Upper lobe of left lung (tissue), 6 donors: ENCODE measurements around the gene NRROS. TPM values are rescaled to one million over a fixed set of nuclear protein-coding genes. Genes with fewer than 3 reads are reported as not detected.

Source experiments
- ATAC-seq, 2 donors: fragments of 200-7000 bp; cut with Tn5 transposase; one replicate each; pipeline ENCODE4 v1.9.1; 2022; ENCODE audit warnings: mild to moderate bottlenecking in 2 of 2, moderate library complexity in 2 of 2; ENCODE audit not compliant: low FRiP score in 2 of 2
- DNase-seq, 2 donors: peaks; one replicate each; pipeline ENCODE4 v3.0.0-alpha.2; 2019 to 2020
- H3K27ac ChIP-seq, 4 donors: fragments of 200-600 bp; sonication (generic); one replicate each; pipeline ENCODE4 v1.5.1; 2016 to 2019
- H3K27me3 ChIP-seq, 4 donors: fragments of 200-600 bp; sonication (generic); one replicate each; pipeline ENCODE4 v1.5.1; 2017 to 2019
- H3K36me3 ChIP-seq, 4 donors: fragments of 200-600 bp; sonication (generic); one replicate each; pipeline ENCODE4 v1.5.1; 2016 to 2019
- H3K4me1 ChIP-seq, 4 donors: fragments of 200-600 bp; sonication (generic); one replicate each; pipeline ENCODE4 v1.5.1; 2018 to 2019
- H3K4me3 ChIP-seq, 4 donors: fragments of 200-600 bp; sonication (generic); one replicate each; pipeline ENCODE4 v1.5.1; 2017 to 2019; ENCODE audit warnings: mild to moderate bottlenecking in 2 of 4, moderate library complexity in 1 of 4
- H3K9me3 ChIP-seq, 4 donors: fragments of 200-600 bp; sonication (generic); one replicate each; pipeline ENCODE4 v1.5.1; 2018 to 2019
- EP300 ChIP-seq, 4 donors: sonication (generic); formaldehyde crosslinking; IDR thresholded peaks; one replicate each; pipeline ENCODE4 v1.5.1; 2017; ENCODE audit warnings: antibody characterized with exemption in 4 of 4, control low read depth in 2 of 4
- POLR2A ChIP-seq, 4 donors: fragments of 450-650 bp; IDR thresholded peaks; one replicate each; pipeline ENCODE4 v1.5.1; 2016 to 2017; ENCODE audit warnings: antibody characterized with exemption in 4 of 4, mild to moderate bottlenecking in 2 of 4
- POLR2AphosphoS5 ChIP-seq, 2 donors: sonication (generic); formaldehyde crosslinking; IDR thresholded peaks; one replicate each; pipeline ENCODE4 v1.5.1; 2017; ENCODE audit warnings: antibody characterized with exemption in 2 of 2
- WGBS, 2 donors: methylation state at CpG; one replicate each; pipeline ENCODE4 v1.1.5; 2017 to 2018; 5-methylcytosine and 5-hydroxymethylcytosine counted together
- total RNA-seq, 6 donors: library from RNA; depleted of rRNA in 4 of 6; stranded (reverse); fragments of >200 nt in 4 of 6; gene quantifications; one replicate each; pipeline versions ENCODE4 v1.1.0 to v1.2.1, GENCODE V29; 2016 to 2021
- TF ChIP-seq, protein P1 (sequence below), 6 experiments: fragments of 450-650 bp in 4 of 6; fragments of 200-600 bp in 2 of 6; sonication (generic) in 2 of 6; IDR thresholded peaks; one replicate each; pipeline ENCODE4 v1.5.1; 2016 to 2019; ENCODE audit warnings: antibody characterized with exemption in 6 of 6
- donor health status: DM: no; HTN: no; CAD: no; lungs with moderate emphysema.
- donor health status: DM: no; HTN: yes; CAD: no; lungs with severe emphysema.

NRROS gene
- total RNA-seq, 6 donors from 2014 or later = 6.5 to 23.2 (median 16.4) TPM

DNA sequence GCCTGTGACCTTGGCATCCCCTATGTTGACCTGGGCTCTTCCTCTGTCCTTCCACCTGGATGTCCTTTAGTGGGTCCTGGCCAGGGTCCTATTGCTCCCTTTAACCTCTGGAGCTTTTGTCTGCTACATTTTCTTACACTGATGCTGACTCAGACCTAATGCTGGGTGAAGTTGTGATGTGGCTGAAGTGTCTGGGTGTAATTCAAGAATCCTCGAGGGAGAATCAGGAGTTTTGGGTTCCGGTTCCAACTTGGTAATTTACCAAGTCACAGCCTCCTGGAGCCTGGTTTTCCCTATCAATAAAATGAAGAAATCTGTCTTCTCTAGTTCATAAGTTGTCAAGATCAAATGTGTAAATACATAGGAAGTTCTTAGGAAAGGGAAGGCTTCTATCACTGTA lies 46.9 kb downstream of the NRROS start:
- Histone ChIP-seq H3K27me3 (no peaks in the 10 kb centered on the region), H3K36me3 (no peaks in the 10 kb centered on the region), H3K9me3 (no peaks in the 10 kb centered on the region), H3K27ac (no peak overlapping the region), H3K4me1 (peaks cover 14 to 26% (median 15%) of the 10 kb centered on the region in 4 donors), H3K4me3 (no peak overlapping the region)
- WGBS, 2 donors = 69 to 90% methylated on average over 2 of the region's 2 CpGs
- DNase-seq (no peak), ATAC-seq (no peak)
- TF ChIP-seq POLR2A (IDR thresholded peaks at IDR 0.05) (no peak), POLR2AphosphoS5 (IDR thresholded peaks at IDR 0.05) (no peak)

DNA sequence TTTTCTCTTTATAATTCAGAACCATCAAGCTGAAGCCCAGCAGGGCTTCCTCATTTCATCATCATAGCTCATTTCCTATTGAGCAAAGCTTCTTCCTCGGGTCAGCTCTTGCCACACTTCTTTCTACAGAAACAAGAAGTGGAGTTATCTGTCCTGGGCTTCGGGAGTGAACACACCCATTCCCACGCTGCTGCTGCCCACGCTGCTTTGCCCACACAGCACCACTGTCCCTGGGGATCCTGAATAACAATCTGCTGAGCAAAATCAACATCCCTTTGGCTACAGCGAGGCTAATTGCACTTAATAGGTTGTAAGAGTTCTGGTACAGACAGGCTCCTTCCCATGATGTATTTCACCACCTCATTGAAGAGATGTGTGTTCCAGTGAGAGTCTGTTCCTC lies 48.9 kb downstream of the NRROS start:
- H3K36me3 ChIP-seq = no peaks in the 10 kb centered on the region
- peak overlapping the region in 3 of 4 donors; percentile 52 to 82 (median 64) for H3K27ac ChIP-seq
- 30 to 32% methylated on average over 5 of the region's 5 CpGs for WGBS, 2 donors
- peak; percentile 81 to 89 for ATAC-seq
- no peaks in the 10 kb centered on the region for H3K9me3 ChIP-seq
- peak; percentile 72 to 73 for DNase-seq
- no peak for TF ChIP-seq POLR2A (IDR thresholded peaks at IDR 0.05)
- TF ChIP-seq EP300 (IDR thresholded peaks at IDR 0.05) = peak in 1 of 4 donors; percentile 26
- TF ChIP-seq POLR2AphosphoS5 (IDR thresholded peaks at IDR 0.05) = peak; percentile 52 to 67
- TF ChIP-seq, protein P1, sequence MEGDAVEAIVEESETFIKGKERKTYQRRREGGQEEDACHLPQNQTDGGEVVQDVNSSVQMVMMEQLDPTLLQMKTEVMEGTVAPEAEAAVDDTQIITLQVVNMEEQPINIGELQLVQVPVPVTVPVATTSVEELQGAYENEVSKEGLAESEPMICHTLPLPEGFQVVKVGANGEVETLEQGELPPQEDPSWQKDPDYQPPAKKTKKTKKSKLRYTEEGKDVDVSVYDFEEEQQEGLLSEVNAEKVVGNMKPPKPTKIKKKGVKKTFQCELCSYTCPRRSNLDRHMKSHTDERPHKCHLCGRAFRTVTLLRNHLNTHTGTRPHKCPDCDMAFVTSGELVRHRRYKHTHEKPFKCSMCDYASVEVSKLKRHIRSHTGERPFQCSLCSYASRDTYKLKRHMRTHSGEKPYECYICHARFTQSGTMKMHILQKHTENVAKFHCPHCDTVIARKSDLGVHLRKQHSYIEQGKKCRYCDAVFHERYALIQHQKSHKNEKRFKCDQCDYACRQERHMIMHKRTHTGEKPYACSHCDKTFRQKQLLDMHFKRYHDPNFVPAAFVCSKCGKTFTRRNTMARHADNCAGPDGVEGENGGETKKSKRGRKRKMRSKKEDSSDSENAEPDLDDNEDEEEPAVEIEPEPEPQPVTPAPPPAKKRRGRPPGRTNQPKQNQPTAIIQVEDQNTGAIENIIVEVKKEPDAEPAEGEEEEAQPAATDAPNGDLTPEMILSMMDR (IDR thresholded peaks at IDR 0.05) = no peak
- H3K27me3 ChIP-seq = no peaks in the 10 kb centered on the region
- peaks cover 14 to 26% (median 15%) of the 10 kb centered on the region in 4 donors for H3K4me1 ChIP-seq
- no peak overlapping the region for H3K4me3 ChIP-seq

DNA sequence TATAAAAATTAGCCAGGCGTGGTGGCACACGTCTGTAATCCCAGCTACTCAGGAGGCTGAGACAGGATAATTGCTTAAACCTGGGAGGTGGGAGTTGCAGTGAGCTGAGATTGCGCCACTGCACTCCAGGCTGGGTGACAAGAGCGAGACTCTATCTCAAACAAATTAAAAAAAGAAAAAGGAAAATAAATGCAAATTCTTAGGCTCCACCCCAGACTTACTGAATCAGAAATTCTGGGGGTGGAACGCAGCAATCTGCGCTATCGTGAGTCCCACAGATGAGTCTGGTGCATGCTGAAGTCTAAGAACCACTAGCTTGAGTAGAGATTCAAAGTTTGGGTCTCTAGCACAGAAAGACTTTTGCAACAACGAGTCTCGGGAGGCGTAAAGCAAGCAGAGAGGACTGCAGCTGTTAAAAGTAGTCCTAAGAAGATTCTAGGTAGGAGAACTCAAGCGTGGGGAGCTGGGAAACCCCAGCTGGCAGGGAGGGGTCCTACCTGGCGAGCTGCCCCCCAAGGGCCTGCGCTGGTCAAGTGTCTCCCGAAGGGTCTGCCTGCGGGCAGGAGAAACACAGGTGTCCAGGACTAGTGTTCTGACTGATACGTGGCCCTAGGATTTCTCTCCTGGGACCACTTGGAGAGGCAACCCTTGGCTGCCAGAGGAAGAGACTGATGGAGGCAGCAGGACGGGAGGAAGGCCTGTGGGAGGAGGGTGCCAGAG lies 50.6 kb downstream of the NRROS start:
- ATAC-seq (no peak), DNase-seq (no peak)
- Histone ChIP-seq H3K36me3 (no peaks in the 10 kb centered on the region), H3K4me3 (no peak overlapping the region), H3K9me3 (no peaks in the 10 kb centered on the region), H3K4me1 (peaks cover 9 to 24% (median 12%) of the 10 kb centered on the region in 4 donors), H3K27ac (peak overlapping the region in 1 of 4 donors; percentile 31), H3K27me3 (no peaks in the 10 kb centered on the region)
- WGBS, 2 donors = 85 to 86% methylated on average over 17 of the region's 17 CpGs
- TF ChIP-seq POLR2A (IDR thresholded peaks at IDR 0.05) = no peak
- no peak for TF ChIP-seq EP300 (IDR thresholded peaks at IDR 0.05)
- no peak for TF ChIP-seq POLR2AphosphoS5 (IDR thresholded peaks at IDR 0.05)
- TF ChIP-seq, protein P1 (IDR thresholded peaks at IDR 0.05) = no peak

DNA sequence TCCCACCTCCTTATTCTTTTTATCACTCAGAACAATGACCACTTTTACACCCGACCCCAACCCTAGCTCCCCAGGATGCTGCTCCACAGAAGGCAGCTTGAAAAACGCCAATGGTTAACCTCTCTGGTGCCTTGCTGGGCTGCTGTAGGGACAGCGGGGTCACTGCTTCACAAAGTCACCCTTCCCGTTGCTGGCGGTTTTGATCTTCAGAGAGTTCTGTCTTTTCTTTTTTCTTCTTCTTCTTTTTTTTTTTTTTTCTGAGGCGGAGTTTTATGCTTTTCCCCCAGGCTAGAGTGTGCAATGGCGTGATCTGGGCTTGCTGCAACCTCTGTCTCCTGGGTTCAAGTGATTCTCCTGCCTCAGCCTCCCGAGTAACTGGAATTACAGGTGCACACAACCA lies 51.9 kb downstream of the NRROS start:
- Histone ChIP-seq H3K36me3 (no peaks in the 10 kb centered on the region), H3K27ac (peak overlapping the region in 1 of 4 donors; percentile 11), H3K27me3 (no peaks in the 10 kb centered on the region), H3K4me3 (no peak overlapping the region), H3K9me3 (no peaks in the 10 kb centered on the region), H3K4me1 (peaks cover 7 to 19% (median 11%) of the 10 kb centered on the region in 4 donors)
- no peak for DNase-seq
- 65 to 66% methylated on average over 8 of the region's 8 CpGs for WGBS, 2 donors
- no peak for ATAC-seq
- TF ChIP-seq EP300 (IDR thresholded peaks at IDR 0.05) = no peak
- no peak for TF ChIP-seq POLR2A (IDR thresholded peaks at IDR 0.05)
- TF ChIP-seq, protein P1 (IDR thresholded peaks at IDR 0.05) = no peak
- TF ChIP-seq POLR2AphosphoS5 (IDR thresholded peaks at IDR 0.05) = no peak

DNA sequence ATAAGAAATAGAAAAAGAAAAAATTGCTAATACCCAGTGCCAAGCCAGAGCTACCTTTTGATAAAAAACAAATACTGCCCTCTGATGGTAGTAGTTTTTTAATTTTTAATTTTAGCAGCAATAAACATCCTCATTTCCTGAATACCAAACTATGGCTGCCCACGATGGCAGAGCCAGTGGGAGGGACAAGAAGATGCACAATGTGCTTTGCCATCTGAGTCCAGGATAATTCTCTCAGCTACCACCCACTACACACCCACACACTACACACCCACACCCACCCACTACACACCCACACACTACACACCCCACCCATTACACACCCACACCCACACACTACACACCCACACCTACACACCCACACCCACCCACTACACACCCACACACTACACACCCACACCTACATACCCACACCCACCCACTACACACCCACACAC lies 54.7 kb downstream of the NRROS start:
- H3K36me3 ChIP-seq = no peaks in the 10 kb centered on the region
- H3K27me3 ChIP-seq = no peaks in the 10 kb centered on the region
- DNase-seq (no peak), ATAC-seq (no peak)
- H3K4me1 ChIP-seq = peaks cover 4 to 6% (median 5%) of the 10 kb centered on the region in 4 donors
- H3K4me3 ChIP-seq = no peak overlapping the region
- 0% methylated on average over 1 of the region's 1 CpG for WGBS, 2 donors
- no peak for TF ChIP-seq POLR2AphosphoS5 (IDR thresholded peaks at IDR 0.05)
- no peak for TF ChIP-seq EP300 (IDR thresholded peaks at IDR 0.05)
- no peaks in the 10 kb centered on the region for H3K9me3 ChIP-seq
- no peak overlapping the region for H3K27ac ChIP-seq
